ENCODE measurements around the gene FRMD6. TPM values are rescaled to one million over a fixed set of nuclear protein-coding genes. Genes with fewer than 3 reads are reported as not detected.

FRMD6 gene
- total RNA-seq, 2 donors from 2014 or later = 2.7 to 9.5 TPM

DNA sequence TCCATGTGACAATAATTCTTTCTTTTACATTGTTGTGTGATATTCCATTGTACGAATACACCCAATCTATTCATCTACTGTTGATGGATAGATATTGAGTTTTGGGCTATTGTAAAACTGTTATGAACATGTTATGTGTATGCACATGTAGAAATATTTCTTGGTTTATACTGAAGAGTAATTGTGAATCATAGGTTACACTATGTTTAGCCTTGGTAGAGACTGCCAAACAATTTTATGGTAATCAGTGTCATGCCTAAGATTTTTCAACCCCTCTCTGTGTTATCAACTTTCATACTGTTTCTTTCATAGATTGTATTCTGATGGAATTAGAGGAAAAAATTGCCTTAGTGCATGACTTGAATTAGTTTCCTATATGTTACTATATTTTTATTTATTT lies 39.5 kb downstream of the FRMD6 start:
- DNase-seq = no peak
- Histone ChIP-seq H3K27me3 (no peaks in the 10 kb centered on the region), H3K4me1 (no peaks in the 10 kb centered on the region), H3K27ac (no peak overlapping the region), H3K9me3 (no peaks in the 10 kb centered on the region), H3K4me3 (no peak overlapping the region), H3K36me3 (no peaks in the 10 kb centered on the region), H3K9ac (ENCODE audit: low read depth in 2 of 2, low read length in 2 of 2) (no peak overlapping the region)
- TF ChIP-seq, protein P1, sequence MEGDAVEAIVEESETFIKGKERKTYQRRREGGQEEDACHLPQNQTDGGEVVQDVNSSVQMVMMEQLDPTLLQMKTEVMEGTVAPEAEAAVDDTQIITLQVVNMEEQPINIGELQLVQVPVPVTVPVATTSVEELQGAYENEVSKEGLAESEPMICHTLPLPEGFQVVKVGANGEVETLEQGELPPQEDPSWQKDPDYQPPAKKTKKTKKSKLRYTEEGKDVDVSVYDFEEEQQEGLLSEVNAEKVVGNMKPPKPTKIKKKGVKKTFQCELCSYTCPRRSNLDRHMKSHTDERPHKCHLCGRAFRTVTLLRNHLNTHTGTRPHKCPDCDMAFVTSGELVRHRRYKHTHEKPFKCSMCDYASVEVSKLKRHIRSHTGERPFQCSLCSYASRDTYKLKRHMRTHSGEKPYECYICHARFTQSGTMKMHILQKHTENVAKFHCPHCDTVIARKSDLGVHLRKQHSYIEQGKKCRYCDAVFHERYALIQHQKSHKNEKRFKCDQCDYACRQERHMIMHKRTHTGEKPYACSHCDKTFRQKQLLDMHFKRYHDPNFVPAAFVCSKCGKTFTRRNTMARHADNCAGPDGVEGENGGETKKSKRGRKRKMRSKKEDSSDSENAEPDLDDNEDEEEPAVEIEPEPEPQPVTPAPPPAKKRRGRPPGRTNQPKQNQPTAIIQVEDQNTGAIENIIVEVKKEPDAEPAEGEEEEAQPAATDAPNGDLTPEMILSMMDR (IDR thresholded peaks at IDR 0.05) = no peak
- intact Hi-C loops (cut with DNase I) = no loop called here

DNA sequence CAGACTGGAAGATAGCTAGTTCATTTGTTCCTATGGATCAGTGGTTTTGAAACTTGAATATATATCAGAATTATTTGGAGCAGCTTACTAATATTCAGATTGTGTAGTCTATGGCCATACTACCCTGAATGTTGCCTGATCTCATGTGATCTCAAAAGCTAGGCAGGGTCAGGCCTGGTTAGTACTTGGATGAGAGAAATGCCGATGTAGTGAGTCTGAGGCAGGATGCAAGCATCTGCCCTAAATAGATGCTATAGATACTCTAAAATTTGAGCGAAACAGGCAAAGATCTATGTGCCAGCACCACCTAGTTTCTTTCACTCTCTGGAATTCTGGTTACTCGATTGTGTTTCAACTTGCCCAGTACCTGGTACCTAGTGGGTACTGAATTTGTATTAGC lies 40.9 kb downstream of the FRMD6 start:
- intact Hi-C loops (cut with DNase I) = no loop called here
- H3K27ac ChIP-seq = no peak overlapping the region
- H3K36me3 ChIP-seq = no peaks in the 10 kb centered on the region
- no peak overlapping the region for H3K4me3 ChIP-seq
- DNase-seq = no peak
- H3K9me3 ChIP-seq = no peaks in the 10 kb centered on the region
- H3K4me1 ChIP-seq = no peaks in the 10 kb centered on the region
- TF ChIP-seq, protein P1 (IDR thresholded peaks at IDR 0.05) = no peak
- H3K9ac ChIP-seq (ENCODE audit: low read depth in 2 of 2, low read length in 2 of 2) = no peak overlapping the region
- H3K27me3 ChIP-seq = no peaks in the 10 kb centered on the region

DNA sequence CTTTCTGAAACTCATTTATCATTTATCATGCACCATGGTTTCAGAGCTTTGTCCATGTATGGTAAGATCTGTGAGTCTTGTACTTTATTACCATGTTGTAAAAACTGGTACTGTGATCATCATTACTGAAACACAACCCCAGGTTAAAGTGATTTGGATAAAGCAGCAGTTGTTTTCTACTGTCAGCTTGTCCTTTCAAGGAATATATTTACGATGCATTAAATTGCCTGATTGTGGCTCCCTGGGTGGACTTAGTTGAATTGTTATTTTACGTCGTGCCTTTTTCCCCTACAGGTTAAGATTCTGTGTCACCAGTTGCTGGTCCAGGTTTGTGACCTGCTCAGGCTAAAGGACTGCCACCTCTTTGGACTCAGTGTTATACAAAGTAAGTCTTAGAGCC lies 46.1 kb downstream of the FRMD6 start:
- Histone ChIP-seq H3K36me3 (no peaks in the 10 kb centered on the region), H3K9ac (ENCODE audit: low read depth in 2 of 2, low read length in 2 of 2) (no peak overlapping the region), H3K4me1 (no peaks in the 10 kb centered on the region), H3K27ac (no peak overlapping the region), H3K4me3 (no peak overlapping the region), H3K27me3 (no peaks in the 10 kb centered on the region), H3K9me3 (no peaks in the 10 kb centered on the region)
- TF ChIP-seq, protein P1 (IDR thresholded peaks at IDR 0.05) = no peak
- intact Hi-C loops (cut with DNase I) = no loop called here
- no peak for DNase-seq

DNA sequence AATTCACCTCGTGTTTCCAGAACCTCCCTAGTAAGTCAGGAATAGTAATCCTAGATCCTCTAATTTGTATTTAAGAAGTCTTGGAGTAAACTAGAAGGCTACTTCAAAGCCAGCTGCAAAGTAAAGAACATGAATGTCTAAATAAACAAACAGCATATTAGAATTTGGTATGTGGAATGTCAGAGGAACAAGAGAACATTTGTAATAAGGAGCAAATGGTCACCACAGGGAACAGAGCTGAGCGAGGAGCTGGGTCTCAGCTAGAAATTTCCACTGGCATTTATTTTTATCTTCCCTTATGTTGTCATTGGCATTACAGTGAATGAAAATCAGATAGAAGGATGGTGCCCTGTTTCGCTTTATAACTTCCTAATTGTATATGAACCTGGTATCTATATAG lies 50.2 kb downstream of the FRMD6 start:
- H3K27me3 ChIP-seq = no peaks in the 10 kb centered on the region
- H3K36me3 ChIP-seq = no peaks in the 10 kb centered on the region
- H3K4me1 ChIP-seq = no peaks in the 10 kb centered on the region
- TF ChIP-seq, protein P1 (IDR thresholded peaks at IDR 0.05) = no peak
- no peak overlapping the region for H3K9ac ChIP-seq (ENCODE audit: low read depth in 2 of 2, low read length in 2 of 2)
- H3K4me3 ChIP-seq = no peak overlapping the region
- no peaks in the 10 kb centered on the region for H3K9me3 ChIP-seq
- no peak for DNase-seq
- intact Hi-C loops (cut with DNase I) = no loop called here
- no peak overlapping the region for H3K27ac ChIP-seq

DNA sequence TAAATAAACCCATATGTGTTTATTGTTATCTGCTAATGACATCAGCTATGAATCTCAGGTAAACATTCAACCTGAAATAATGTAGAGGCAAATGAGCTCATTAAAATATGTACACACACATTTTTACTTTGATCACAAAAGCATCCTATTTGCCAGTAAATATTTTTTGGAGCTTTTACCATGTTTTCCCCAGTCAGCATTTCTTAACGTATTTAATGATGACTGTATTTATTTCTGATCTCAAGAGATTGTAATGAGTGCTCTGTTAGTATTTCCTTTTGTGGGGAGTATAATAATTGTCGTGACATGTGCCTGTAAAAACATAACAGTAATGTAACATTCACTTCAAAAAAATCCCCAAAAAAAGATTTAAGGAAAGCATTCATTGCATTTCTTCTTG lies 52.1 kb downstream of the FRMD6 start:
- Histone ChIP-seq H3K9me3 (no peaks in the 10 kb centered on the region), H3K27me3 (no peaks in the 10 kb centered on the region), H3K36me3 (no peaks in the 10 kb centered on the region), H3K4me3 (no peak overlapping the region), H3K9ac (ENCODE audit: low read depth in 2 of 2, low read length in 2 of 2) (no peak overlapping the region), H3K4me1 (no peaks in the 10 kb centered on the region), H3K27ac (no peak overlapping the region)
- DNase-seq = no peak
- intact Hi-C loops (cut with DNase I) = no loop called here
- TF ChIP-seq, protein P1 (IDR thresholded peaks at IDR 0.05) = no peak

DNA sequence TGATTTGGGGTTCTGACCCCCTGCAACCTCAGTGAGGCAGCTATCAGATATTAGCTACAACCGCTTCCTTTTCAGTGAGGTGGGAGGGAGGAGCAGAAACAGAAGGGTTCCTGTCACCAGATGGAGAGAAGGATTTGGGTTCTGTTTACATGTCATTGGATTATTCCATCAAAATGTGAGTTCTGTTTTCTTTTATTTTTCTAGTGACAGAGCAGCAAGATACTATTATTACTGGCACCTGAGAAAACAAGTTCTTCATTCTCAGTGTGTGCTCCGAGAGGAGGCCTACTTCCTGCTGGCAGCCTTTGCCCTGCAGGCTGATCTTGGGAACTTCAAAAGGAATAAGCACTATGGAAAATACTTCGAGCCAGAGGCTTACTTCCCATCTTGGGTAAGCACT lies 52.8 kb downstream of the FRMD6 start:
- no peak for DNase-seq
- Histone ChIP-seq H3K36me3 (no peaks in the 10 kb centered on the region), H3K9me3 (no peaks in the 10 kb centered on the region), H3K4me1 (no peaks in the 10 kb centered on the region), H3K27me3 (no peaks in the 10 kb centered on the region), H3K4me3 (no peak overlapping the region), H3K9ac (ENCODE audit: low read depth in 2 of 2, low read length in 2 of 2) (no peak overlapping the region), H3K27ac (no peak overlapping the region)
- intact Hi-C loops (cut with DNase I) = no loop called here
- TF ChIP-seq, protein P1 (IDR thresholded peaks at IDR 0.05) = no peak
